Heart left ventricle (tissue), 16 donors: Measurements from ENCODE around the gene AK6. TPM values are rescaled to one million over a fixed set of nuclear protein-coding genes. Genes with fewer than 3 reads are reported as not detected.

ENCODE experiments used
- ATAC-seq, 4 donors: fragments of 200-7000 bp; cut with Tn5 transposase; one replicate each; pipeline ENCODE4 v1.9.1; 2020 to 2022; ENCODE audit warnings: moderate library complexity in 4 of 4, mild to moderate bottlenecking in 3 of 4, moderate number of reproducible peaks in 1 of 4
- DNase-seq, 5 donors: peaks; one replicate each; pipeline ENCODE4 v3.0.0-alpha.2; 2020
- H3K27ac ChIP-seq, 12 donors: fragments of 200-600 bp; sonication (generic) in 4 of 12; one replicate each; pipeline versions ENCODE4 v1.5.0 to v1.8.0; 2016 to 2022; ENCODE audit warnings: mild to moderate bottlenecking in 2 of 12
- H3K27me3 ChIP-seq, 9 donors: fragments of 200-600 bp; sonication (generic) in 2 of 9; one replicate each; pipeline versions ENCODE4 v1.5.1 to v1.8.0; 2016 to 2022; ENCODE audit warnings: mild to moderate bottlenecking in 3 of 9
- H3K36me3 ChIP-seq, 9 donors: fragments of 200-600 bp; sonication (generic) in 2 of 9; one replicate each; pipeline versions ENCODE4 v1.5.0 to v1.8.0; 2018 to 2022; ENCODE audit warnings: mild to moderate bottlenecking in 2 of 9
- H3K4me1 ChIP-seq, 12 donors: fragments of 200-600 bp; sonication (generic) in 4 of 12; one replicate each; pipeline versions ENCODE4 v1.5.0 to v1.8.0; 2016 to 2022; ENCODE audit warnings: mild to moderate bottlenecking in 3 of 12
- H3K4me3 ChIP-seq, 12 donors: fragments of 200-600 bp; sonication (generic) in 4 of 12; one replicate each; pipeline versions ENCODE4 v1.5.0 to v1.8.0; 2017 to 2022; ENCODE audit warnings: mild to moderate bottlenecking in 9 of 12, moderate library complexity in 4 of 12
- H3K9me3 ChIP-seq, 12 donors: fragments of 200-600 bp; sonication (generic) in 4 of 12; one replicate each; pipeline versions ENCODE4 v1.5.0 to v1.8.0; 2016 to 2022; ENCODE audit warnings: mild to moderate bottlenecking in 1 of 12
- POLR2A ChIP-seq, 2 donors: fragments of 450-650 bp; IDR thresholded peaks; one replicate each; pipeline ENCODE4 v1.6.1; 2017; ENCODE audit warnings: antibody characterized with exemption in 2 of 2, mild to moderate bottlenecking in 2 of 2, moderate library complexity in 2 of 2
- WGBS, 4 donors: extraction: QIAGEN DNeasy Blood & Tissue Kit in 2 of 4; methylation state at CpG; one replicate each; pipeline versions ENCODE4 v1.1.5 to v1.1.7; 2013 to 2018; 5-methylcytosine and 5-hydroxymethylcytosine counted together
- intact Hi-C, 10 donors: fragments of 100-400 bp; cut with DNase I; formaldehyde crosslinking; loops; one replicate each; pipeline versions ENCODE4 v1.11.1 to v1.14.2; 2022
- polyA plus RNA-seq, 2 donors: library from polyadenylated mRNA; stranded (reverse); fragments of 200-250 nt; gene quantifications; one replicate each; pipeline ENCODE4 v1.2.3, GENCODE V29; 2013
- total RNA-seq, 9 donors: library from RNA; depleted of rRNA in 2 of 9; stranded (reverse); fragments of >200 nt in 2 of 9; fragmentation: NEBNext Ultra II Directional in 3 of 9; extraction: Animal tissue kit (Norgen Biotek cat#: 25700) in 3 of 9; gene quantifications; one replicate each; pipeline versions ENCODE4 v1.1.0 to v1.2.4, GENCODE V29; 2016 to 2023
- TF ChIP-seq, protein P1 (sequence below), 12 donors: fragments of 200-600 bp; sonication (generic) in 4 of 12; IDR thresholded peaks; one replicate each; pipeline versions ENCODE4 v1.5.0 to v1.8.0; 2018 to 2022; ENCODE audit warnings: antibody characterized with exemption in 12 of 12, mild to moderate bottlenecking in 5 of 12
- donor health status: ischemic (EF 13 %, LVEDD 7.1; RV severe dilation, severe dysfunction).
- donor health status: healthy with polysubstance abuse.
- donor health status: DM: no; HTN: yes; CAD: no.
- donor health status: DM: no; HTN: no; CAD: no.
- donor health status: ischemic (EF 25% LVEDD 6.9; RV normal size, moderate dysfunction).
- donor health status: ischemic (EF 25% LVEDD 5.7; RV mildly dilated, moderate dysfunction).
- donor health status: healthy.
- donor health status: DM: yes; HTN: yes; CAD: no.
- donor health status: ischemic (EF 35%, LVEDD 5.7; RV mildly dilated, moderate dysfunction).
- donor health status: nonischemic (EF 11% LVEDD 7.7; RV severe dilation, severe dysfunction).
- donor health status: DM: yes; HTN: yes; CAD: no.
- donor health status: PGD.
- donor health status: ischemic (EF 29% LVEDD 5.4; RV normal size, mild dysfunction).
- donor health status: nonischemic (EF 23%, LVEDD 6.1; RV moderate dilation, normal function).

The AK6 gene
- total and polyA plus RNA-seq, 11 donors = 26.2 to 58.9 (median 36.5) TPM

DNA sequence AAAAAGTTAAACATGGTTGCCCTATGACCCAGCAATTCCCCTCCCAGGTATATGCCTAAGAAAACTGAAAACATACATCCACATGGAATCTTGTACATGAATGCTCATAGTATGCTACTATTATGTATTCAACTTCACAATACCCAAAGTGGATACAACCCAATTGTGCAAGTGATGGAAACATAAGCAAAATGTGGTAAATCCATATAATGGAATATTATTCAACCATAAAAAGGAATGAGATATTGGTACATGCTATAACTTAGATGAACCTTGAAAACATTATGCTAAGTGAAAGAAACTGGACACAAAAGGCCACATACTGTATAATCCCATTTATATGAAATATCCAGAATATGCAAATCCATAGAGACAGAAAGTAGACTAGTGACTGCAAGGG is 18.7 kb downstream of the AK6 start:
- DNase-seq (no peak), ATAC-seq (no peak)
- Histone ChIP-seq H3K9me3 (peaks cover 0 to 4% (median 0%) of the 10 kb centered on the region in 12 donors), H3K36me3 (peaks cover 0 to 62% (median 53%) of the 10 kb centered on the region in 9 donors), H3K4me1 (no peaks in the 10 kb centered on the region), H3K27ac (no peak overlapping the region), H3K27me3 (no peaks in the 10 kb centered on the region), H3K4me3 (no peak overlapping the region)
- intact Hi-C loops = loop anchor here in 1 of 10 donors (10.0 kb wide), 1 partner anchor 246 kb away; no protein-coding TSS in a partner anchor
- TF ChIP-seq, protein P1, sequence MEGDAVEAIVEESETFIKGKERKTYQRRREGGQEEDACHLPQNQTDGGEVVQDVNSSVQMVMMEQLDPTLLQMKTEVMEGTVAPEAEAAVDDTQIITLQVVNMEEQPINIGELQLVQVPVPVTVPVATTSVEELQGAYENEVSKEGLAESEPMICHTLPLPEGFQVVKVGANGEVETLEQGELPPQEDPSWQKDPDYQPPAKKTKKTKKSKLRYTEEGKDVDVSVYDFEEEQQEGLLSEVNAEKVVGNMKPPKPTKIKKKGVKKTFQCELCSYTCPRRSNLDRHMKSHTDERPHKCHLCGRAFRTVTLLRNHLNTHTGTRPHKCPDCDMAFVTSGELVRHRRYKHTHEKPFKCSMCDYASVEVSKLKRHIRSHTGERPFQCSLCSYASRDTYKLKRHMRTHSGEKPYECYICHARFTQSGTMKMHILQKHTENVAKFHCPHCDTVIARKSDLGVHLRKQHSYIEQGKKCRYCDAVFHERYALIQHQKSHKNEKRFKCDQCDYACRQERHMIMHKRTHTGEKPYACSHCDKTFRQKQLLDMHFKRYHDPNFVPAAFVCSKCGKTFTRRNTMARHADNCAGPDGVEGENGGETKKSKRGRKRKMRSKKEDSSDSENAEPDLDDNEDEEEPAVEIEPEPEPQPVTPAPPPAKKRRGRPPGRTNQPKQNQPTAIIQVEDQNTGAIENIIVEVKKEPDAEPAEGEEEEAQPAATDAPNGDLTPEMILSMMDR (IDR thresholded peaks at IDR 0.05) = no peak
- TF ChIP-seq POLR2A (IDR thresholded peaks at IDR 0.05) = no peak

GRCh38 chr5:69343083-69343482 is 26.2 kb downstream of the AK6 start:
- Histone ChIP-seq H3K9me3 (no peaks in the 10 kb centered on the region), H3K27ac (no peak overlapping the region), H3K27me3 (no peaks in the 10 kb centered on the region), H3K4me3 (no peak overlapping the region), H3K36me3 (peaks cover 0 to 3% (median 0%) of the 10 kb centered on the region in 9 donors), H3K4me1 (no peaks in the 10 kb centered on the region)
- intact Hi-C loops = no loop called here
- no peak for TF ChIP-seq POLR2A (IDR thresholded peaks at IDR 0.05)
- TF ChIP-seq, protein P1 (IDR thresholded peaks at IDR 0.05) = no peak
- ATAC-seq = no peak
- 63 to 71% (median 67%) methylated on average over 1 of the region's 1 CpG for WGBS, 4 donors
- no peak for DNase-seq

GRCh38 chr5:69341520-69342161 is 27.7 kb downstream of the AK6 start:
- Histone ChIP-seq H3K4me1 (no peaks in the 10 kb centered on the region), H3K27me3 (no peaks in the 10 kb centered on the region), H3K36me3 (no peaks in the 10 kb centered on the region), H3K27ac (no peak overlapping the region), H3K4me3 (no peak overlapping the region), H3K9me3 (no peaks in the 10 kb centered on the region)
- WGBS, 4 donors = 85 to 95% (median 92%) methylated on average over 4 of the region's 4 CpGs
- ATAC-seq (no peak), DNase-seq (no peak)
- intact Hi-C loops = no loop called here
- no peak for TF ChIP-seq POLR2A (IDR thresholded peaks at IDR 0.05)

GRCh38 chr5:69335341-69335935 is 33.9 kb downstream of the AK6 start:
- ATAC-seq (no peak), DNase-seq (no peak)
- Histone ChIP-seq H3K27ac (no peak overlapping the region), H3K36me3 (no peaks in the 10 kb centered on the region), H3K4me3 (no peak overlapping the region), H3K27me3 (no peaks in the 10 kb centered on the region), H3K4me1 (peaks cover 0 to 25% (median 11%) of the 10 kb centered on the region in 12 donors), H3K9me3 (no peaks in the 10 kb centered on the region)
- 90 to 94% (median 91%) methylated on average over 7 of the region's 7 CpGs for WGBS, 4 donors
- intact Hi-C loops = loop anchor here in 9 of 10 donors (2.0 to 10.0 kb wide), 11 partner anchors 61 to 293 kb away; partner anchors contain the start of genes SLC30A5 (in 2 of the 9), CCNB1 (in 1 of the 9) and CENPH (in 1 of the 9)
- no peak for TF ChIP-seq POLR2A (IDR thresholded peaks at IDR 0.05)
- TF ChIP-seq, protein P1 (IDR thresholded peaks at IDR 0.05) = no peak
